ENCODE results near the gene IGSF22.
"Not testable (repeated sequence)": the region's sequence is repeated elsewhere in the genome, so short reads cannot be mapped to it uniquely, and the experiment has no call there.

Gene IGSF22

DNA sequence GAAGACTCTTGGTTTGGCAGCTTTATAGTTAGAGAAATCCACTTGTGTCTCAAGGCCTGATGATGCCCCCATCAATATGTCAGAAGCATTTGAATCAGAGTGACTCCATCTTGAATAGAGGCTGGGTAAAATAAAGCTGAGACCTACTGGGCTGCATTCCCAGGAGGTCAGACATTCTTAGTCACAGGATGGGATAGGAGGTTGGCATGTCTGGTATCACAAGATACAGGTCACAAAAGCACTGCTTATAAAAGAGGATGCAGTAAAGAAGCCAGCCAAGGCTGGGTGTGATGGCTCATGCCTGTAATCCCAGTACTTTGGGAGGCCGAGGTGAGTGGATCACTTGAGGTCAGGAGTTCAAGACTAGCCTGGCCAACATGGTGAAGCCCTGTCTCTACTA lies 44.0 kb downstream of the IGSF22 start:
- not testable (repeated sequence) for DNase-seq

DNA sequence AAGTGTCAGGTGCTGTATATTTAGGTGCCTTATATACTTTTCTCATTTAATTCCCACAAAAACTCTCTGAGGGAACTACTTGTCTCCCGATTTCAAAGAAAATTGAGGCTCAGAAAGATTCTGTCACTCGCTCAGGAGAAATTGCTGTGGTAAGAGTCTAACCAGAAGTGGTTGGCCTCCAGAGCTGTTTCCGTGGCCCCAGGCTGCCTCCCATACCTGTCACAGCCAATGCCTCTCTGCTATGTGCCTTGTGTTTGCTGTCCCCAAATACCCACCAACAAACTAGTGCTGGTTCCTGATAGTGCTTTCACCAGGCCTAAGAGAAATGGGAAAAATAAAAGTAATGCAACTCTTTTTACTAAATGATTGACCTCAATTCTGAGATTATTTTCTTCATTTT lies 48.4 kb downstream of the IGSF22 start:
- DNase-seq, result no peak

DNA sequence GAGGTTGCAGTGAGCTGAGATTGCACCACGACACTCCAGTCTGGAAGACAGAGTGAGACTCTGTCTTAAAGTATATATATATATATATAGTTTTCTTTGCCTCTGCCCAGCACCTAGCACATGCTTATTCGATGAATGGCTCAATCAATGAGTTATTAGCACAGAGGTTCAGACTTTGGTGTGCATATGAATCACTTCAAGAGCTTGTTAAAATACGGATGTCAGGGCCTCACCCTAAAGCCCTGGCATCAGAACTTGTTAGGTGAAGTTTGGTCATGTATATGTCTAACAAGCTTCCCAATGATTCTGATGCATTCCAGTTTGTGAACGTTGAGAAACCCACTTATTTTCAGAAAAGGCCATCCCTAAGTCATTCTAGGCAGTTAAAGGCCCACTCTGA lies 49.2 kb downstream of the IGSF22 start:
- DNase-seq, result no peak

DNA sequence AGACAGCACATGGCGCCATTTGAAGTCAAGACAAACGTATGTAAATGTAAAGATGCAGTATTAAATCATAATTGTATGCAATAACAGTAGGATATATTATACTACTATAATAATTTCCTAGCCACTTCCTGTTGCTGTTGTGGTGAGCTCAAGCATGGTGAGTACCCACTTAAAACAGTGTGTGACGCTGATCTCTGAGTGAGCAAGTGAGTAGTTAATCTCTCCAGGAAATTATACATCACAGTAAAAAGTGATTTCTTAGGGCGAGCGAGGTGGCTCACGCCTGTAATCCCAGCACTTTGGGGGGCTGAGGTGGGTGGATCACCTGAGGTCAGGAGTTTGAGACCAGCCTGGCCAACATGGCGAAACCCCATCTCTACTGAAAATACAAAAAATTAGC lies 53.8 kb downstream of the IGSF22 start:
- peak; percentile 63 to 76 for DNase-seq

DNA sequence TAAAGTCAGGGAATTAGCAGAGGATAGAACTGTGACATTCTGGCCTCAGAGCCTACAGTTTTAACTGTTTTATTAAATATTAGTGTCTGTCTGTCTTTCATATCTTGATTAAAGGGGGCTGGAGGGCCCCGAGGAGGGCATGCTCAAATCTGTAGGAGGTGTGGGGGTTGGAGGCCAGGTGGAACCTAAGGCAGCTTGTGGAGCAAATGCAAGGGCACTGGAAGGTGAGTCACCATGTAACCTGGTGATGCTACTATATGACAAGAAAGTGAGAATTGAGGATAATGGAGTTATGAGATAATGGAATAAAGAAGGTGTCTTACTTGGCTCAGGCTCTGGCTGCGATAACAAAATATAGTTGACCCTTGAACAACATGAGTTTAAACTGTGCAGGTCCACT lies 54.7 kb downstream of the IGSF22 start:
- DNase-seq, result no peak

DNA sequence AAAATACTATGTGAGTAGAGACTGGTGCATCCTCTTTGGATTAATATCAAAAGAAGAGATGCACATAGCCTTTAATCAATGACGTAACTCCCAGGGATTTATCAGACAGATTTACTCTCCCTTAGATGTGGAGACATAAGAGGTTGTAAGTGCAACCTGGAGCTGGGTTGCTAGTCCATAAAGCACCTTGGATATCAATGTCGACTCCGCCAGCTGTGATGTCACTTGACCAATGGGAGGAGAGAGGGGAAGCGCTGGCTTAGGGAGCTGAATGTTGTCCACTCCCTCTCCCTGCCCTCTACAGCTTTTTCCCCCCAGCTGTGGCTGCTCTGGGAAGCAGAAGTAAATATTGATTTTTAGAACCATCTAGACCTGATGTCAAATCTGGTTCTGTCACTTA lies 56.3 kb downstream of the IGSF22 start:
- DNase-seq, result no peak

DNA sequence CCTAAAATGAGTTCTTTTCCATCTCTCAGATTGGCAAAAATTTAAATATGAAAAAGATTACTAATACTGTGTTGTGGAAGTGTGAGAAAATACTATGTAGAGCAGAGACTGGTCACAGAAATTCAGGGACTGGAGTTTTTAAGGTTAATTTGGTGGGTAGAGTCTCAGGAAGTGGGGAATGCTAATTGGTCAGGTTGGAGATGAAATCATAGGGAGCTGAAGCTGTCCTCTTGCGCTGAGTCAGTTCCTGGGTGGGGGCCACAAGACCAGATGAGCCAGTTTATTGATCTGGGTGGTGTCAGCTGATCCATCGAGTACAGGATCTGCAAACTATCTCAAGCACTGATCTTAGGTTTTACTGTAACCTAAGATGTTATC lies 56.8 kb downstream of the IGSF22 start:
- DNase-seq, result peak in 1 of 2 donors; percentile 29

DNA sequence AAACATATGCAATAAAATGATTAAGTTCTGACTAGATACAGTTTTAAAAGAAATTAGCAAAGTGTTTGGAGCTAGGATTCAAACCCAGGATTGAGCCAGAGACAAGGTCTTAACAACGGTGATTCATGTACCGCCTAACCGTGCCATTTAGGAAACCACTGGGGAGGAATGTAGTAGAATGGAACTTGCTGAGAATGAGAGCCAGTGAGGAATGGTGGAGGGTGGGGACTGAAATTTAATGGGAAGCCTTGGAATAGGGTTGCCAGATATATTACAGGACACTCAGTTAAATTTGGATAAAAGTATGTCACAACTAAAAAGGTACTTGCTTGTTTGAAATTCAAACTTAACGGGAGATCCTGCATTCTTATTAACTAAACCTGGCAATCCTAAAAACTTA lies 57.9 kb downstream of the IGSF22 start:
- DNase-seq, result no peak

DNA sequence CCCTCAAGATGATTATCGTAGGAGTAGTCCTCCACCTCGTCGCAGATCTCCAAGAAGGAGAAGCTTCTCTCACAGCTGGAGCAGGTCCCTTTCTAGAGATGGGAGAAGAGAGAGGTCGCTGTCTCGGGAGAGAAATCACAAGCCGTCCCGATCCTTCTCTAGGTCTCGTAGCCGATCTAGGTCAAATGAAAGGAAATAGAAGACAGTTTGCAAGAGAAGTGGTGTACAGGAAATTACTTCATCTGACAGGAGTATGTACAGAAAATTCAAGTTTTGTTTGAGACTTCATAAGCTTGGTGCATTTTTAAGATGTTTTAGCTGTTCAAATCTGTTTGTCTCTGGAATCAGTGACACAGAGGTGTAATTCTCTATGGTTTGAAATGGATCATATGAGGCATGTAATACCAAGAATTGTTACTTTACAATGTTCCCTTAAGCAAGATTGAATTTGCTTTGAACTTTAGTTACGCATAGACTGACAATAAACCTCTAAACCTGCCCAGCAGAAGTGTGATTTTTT lies 60.6 kb downstream of the IGSF22 start:
- DNase-seq, result not testable (repeated sequence)

DNA sequence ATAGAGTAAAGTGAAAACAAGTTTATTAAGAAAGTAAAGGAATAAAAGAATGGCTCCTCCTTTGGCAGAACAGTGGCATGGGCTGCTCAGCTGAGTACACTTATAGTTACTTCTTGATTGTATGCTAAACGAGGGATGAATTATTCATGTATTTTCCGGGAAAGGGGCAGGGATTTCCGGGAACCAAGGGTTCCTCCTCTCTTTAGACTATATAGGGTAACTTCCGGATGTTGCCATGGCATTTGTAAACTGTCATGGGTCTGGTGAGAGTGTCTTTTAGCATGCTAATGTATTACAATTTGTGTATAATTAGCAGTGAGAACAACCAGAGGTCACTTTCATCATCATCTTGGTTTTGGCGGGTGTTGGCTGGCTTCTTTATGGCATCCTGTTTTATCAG lies 68.3 kb downstream of the IGSF22 start:
- no peak for DNase-seq
